SKM-1 treated with dmso at 0.1 percent for 144 hours (cell line): ENCODE results near the gene FNDC3B.

Experiments
- DNase-seq: peaks from one replicate; lab custom pipeline; 2025; ENCODE audit not compliant: unreplicated experiment; lab: John Stamatoyannopoulos, UW

FNDC3B gene

GRCh38 chr3:172279191-172279640 is 239.8 kb downstream of the FNDC3B start:
- DNase-seq: no peak

GRCh38 chr3:172279974-172280373 is 240.6 kb downstream of the FNDC3B start:
- DNase-seq: no peak

- no peak for DNase-seq
Observed at GRCh38 chr3:172280406-172281051, 241.2 kb downstream of the FNDC3B start.

- no peak for DNase-seq
Observed at GRCh38 chr3:172281884-172282283, 242.5 kb downstream of the FNDC3B start.

GRCh38 chr3:172282850-172283249 is 243.5 kb downstream of the FNDC3B start:
- DNase-seq: no peak

GRCh38 chr3:172283841-172284357 is 244.5 kb downstream of the FNDC3B start:
- DNase-seq: no peak

GRCh38 chr3:172285844-172286243 is 246.5 kb downstream of the FNDC3B start:
- DNase-seq: no peak

GRCh38 chr3:172286548-172287148 is 247.3 kb downstream of the FNDC3B start:
- DNase-seq: no peak

- DNase-seq: no peak
Observed at GRCh38 chr3:172287937-172288477, 248.6 kb downstream of the FNDC3B start.

GRCh38 chr3:172288651-172289050 is 249.3 kb downstream of the FNDC3B start:
- DNase-seq: no peak

GRCh38 chr3:172289583-172289982 is 250.2 kb downstream of the FNDC3B start:
- no peak for DNase-seq

GRCh38 chr3:172290457-172290856 is 251.1 kb downstream of the FNDC3B start:
- DNase-seq: no peak

GRCh38 chr3:172291650-172292049 is 252.3 kb downstream of the FNDC3B start:
- DNase-seq: no peak

- no peak for DNase-seq
Observed at GRCh38 chr3:172292422-172292821, 253.0 kb downstream of the FNDC3B start.

GRCh38 chr3:172293093-172293492 is 253.7 kb downstream of the FNDC3B start:
- DNase-seq: no peak

GRCh38 chr3:172294223-172294806 is 254.9 kb downstream of the FNDC3B start:
- DNase-seq: peak; percentile 79

- DNase-seq: no peak
Observed at GRCh38 chr3:172296248-172296974, 257.0 kb downstream of the FNDC3B start.

GRCh38 chr3:172296975-172297332 is 257.6 kb downstream of the FNDC3B start:
- no peak for DNase-seq

GRCh38 chr3:172298247-172298646 is 258.9 kb downstream of the FNDC3B start:
- no peak for DNase-seq

- no peak for DNase-seq
Observed at GRCh38 chr3:172300187-172300586, 260.8 kb downstream of the FNDC3B start.

GRCh38 chr3:172300862-172301261 is 261.5 kb downstream of the FNDC3B start:
- DNase-seq: no peak
